Upper lobe of right lung (tissue), 1 donor: ENCODE data around the gene KLF7. TPM values are rescaled to one million over a fixed set of nuclear protein-coding genes. Genes with fewer than 3 reads are reported as not detected.
"Not testable (repeated sequence)": the region's sequence is repeated elsewhere in the genome, so short reads cannot be mapped to it uniquely, and the experiment has no call there.

Source experiments
- ATAC-seq: fragments of 200-7000 bp; cut with Tn5 transposase; one replicate; pipeline ENCODE4 v1.9.1; 2020; ENCODE audit warnings: mild to moderate bottlenecking, moderate library complexity
- DNase-seq: peaks from one replicate; pipeline ENCODE4 v3.0.0-alpha.2; 2020
- H3K27ac ChIP-seq: fragments of 200-600 bp; one replicate; pipeline ENCODE4 v1.8.0; 2022
- H3K27me3 ChIP-seq: fragments of 200-600 bp; one replicate; pipeline ENCODE4 v1.8.0; 2022; ENCODE audit warnings: mild to moderate bottlenecking
- H3K36me3 ChIP-seq: fragments of 200-600 bp; one replicate; pipeline ENCODE4 v1.8.0; 2022
- H3K4me1 ChIP-seq: fragments of 200-600 bp; one replicate; pipeline ENCODE4 v1.8.0; 2022
- H3K4me3 ChIP-seq: fragments of 200-600 bp; one replicate; pipeline ENCODE4 v1.8.0; 2022; ENCODE audit warnings: mild to moderate bottlenecking
- H3K9me3 ChIP-seq: fragments of 200-600 bp; one replicate; pipeline ENCODE4 v1.8.0; 2022
- intact Hi-C: fragments of 100-400 bp; cut with DNase I; formaldehyde crosslinking; loops from one replicate; pipeline ENCODE4 v1.11.0; 2022
- total RNA-seq: library from RNA; stranded (reverse); fragmentation: NEBNext Ultra II Directional; extraction: Animal tissue kit (Norgen Biotek cat#: 25700); gene quantifications from one replicate; pipeline ENCODE4 v1.2.1, GENCODE V29; 2021
- TF ChIP-seq, protein P1 (sequence below): fragments of 200-600 bp; IDR thresholded peaks from one replicate; pipeline ENCODE4 v1.8.0; 2022; ENCODE audit warnings: antibody characterized with exemption
- donor health status: DM: no; HTN: yes; CAD: no; lungs with severe emphysema.

The KLF7 gene
- total RNA-seq, 1 donor from 2014 or later: 62.1 TPM

DNA sequence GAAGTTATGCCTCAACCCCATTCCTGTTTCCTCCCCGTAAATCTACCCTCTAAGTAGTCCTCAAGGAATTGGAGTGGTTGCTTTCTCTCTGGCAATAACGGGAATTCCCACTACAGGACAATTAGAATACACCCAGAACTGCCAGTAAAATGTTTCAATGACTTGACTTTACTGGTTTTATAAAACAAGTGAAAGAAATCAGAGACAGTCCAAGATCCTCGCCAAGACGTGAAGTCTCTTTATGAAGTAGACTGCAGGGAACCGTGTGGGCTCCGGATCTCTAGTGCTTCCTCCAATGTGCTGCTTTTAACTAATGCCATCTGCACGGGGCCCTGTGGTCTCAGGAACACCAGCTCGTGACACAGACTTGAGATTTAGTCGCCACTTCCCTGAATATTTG lies 125.1 kb downstream of the KLF7 start:
- intact Hi-C loops: no loop called here
- no peaks in the 10 kb centered on the region for H3K36me3 ChIP-seq
- TF ChIP-seq, protein P1, sequence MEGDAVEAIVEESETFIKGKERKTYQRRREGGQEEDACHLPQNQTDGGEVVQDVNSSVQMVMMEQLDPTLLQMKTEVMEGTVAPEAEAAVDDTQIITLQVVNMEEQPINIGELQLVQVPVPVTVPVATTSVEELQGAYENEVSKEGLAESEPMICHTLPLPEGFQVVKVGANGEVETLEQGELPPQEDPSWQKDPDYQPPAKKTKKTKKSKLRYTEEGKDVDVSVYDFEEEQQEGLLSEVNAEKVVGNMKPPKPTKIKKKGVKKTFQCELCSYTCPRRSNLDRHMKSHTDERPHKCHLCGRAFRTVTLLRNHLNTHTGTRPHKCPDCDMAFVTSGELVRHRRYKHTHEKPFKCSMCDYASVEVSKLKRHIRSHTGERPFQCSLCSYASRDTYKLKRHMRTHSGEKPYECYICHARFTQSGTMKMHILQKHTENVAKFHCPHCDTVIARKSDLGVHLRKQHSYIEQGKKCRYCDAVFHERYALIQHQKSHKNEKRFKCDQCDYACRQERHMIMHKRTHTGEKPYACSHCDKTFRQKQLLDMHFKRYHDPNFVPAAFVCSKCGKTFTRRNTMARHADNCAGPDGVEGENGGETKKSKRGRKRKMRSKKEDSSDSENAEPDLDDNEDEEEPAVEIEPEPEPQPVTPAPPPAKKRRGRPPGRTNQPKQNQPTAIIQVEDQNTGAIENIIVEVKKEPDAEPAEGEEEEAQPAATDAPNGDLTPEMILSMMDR: no peak
- DNase-seq (no peak), ATAC-seq (peak; percentile 34)
- no peaks in the 10 kb centered on the region for H3K27me3 ChIP-seq
- H3K27ac ChIP-seq: no peak overlapping the region
- H3K4me3 ChIP-seq: no peak overlapping the region
- H3K4me1 ChIP-seq: no peaks in the 10 kb centered on the region
- no peaks in the 10 kb centered on the region for H3K9me3 ChIP-seq

DNA sequence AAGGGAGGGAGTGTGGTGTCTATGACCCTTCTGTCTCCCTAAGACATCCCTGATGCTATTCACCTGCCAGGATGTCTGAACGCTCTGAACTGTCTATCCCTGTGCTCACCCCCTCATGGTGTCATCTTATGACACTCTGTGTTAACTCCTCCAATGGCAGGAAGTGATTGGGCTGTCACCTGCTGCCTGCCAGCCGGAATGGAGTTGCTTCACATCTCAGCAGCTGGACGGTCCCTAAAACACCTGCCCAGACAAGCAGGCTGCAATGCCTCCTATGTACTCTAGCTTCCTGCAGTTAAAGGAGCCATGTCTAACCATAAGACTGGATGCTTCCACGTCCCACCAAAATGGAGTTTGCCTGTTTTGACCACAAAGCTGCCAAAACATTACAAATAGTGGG lies 126.5 kb downstream of the KLF7 start:
- no peak overlapping the region for H3K27ac ChIP-seq
- no peaks in the 10 kb centered on the region for H3K9me3 ChIP-seq
- TF ChIP-seq, protein P1: no peak
- H3K27me3 ChIP-seq: no peaks in the 10 kb centered on the region
- no peaks in the 10 kb centered on the region for H3K4me1 ChIP-seq
- ATAC-seq (no peak), DNase-seq (no peak)
- H3K4me3 ChIP-seq: no peak overlapping the region
- H3K36me3 ChIP-seq: no peaks in the 10 kb centered on the region
- intact Hi-C loops: no loop called here

DNA sequence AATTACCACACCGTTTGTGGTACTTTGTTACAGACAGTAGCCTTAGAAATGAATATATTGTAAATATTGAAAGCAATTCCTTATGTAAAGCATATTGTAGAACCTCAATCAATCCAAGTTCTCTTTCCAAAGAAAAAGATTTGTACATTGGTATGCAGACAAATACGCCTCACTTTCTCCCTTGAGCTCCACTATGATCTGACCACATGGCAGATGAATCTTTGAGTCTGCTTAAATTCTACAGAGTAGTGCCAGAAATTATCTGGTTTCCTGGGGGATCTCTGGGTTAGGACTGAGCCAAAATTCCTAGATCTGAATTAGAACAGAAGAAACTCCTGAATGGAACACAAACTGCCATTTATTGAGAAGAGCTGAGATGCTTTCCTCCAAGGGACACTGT lies 127.4 kb downstream of the KLF7 start:
- intact Hi-C loops: no loop called here
- Histone ChIP-seq H3K4me3 (no peak overlapping the region), H3K4me1 (no peaks in the 10 kb centered on the region), H3K27me3 (no peaks in the 10 kb centered on the region), H3K27ac (no peak overlapping the region), H3K36me3 (no peaks in the 10 kb centered on the region), H3K9me3 (peaks cover 7% of the 10 kb centered on the region)
- DNase-seq (no peak), ATAC-seq (no peak)
- TF ChIP-seq, protein P1: no peak

DNA sequence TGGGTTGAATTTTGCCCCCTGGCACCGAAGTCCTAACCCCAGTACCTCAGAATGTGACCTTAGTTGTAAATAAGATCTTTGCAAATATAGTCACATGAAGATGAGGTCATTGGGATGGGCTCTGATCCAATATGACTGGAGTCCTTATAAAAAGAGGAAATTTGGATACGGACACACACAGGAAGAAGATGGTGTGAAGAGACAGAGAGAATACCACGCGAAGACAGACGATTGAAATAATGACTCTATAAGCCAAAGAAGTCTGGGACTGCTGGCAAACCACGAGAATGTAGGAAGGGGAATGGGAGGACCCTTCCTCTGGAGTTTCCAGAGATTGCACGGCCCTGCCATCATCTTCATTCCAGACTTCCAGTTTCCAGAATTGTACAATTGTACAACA lies 127.9 kb downstream of the KLF7 start:
- Histone ChIP-seq H3K9me3 (peaks cover 9% of the 10 kb centered on the region), H3K27me3 (no peaks in the 10 kb centered on the region), H3K27ac (no peak overlapping the region), H3K4me3 (no peak overlapping the region), H3K4me1 (no peaks in the 10 kb centered on the region), H3K36me3 (no peaks in the 10 kb centered on the region)
- intact Hi-C loops: no loop called here
- TF ChIP-seq, protein P1: no peak
- DNase-seq: no peak
- peak; percentile 57 for ATAC-seq

DNA sequence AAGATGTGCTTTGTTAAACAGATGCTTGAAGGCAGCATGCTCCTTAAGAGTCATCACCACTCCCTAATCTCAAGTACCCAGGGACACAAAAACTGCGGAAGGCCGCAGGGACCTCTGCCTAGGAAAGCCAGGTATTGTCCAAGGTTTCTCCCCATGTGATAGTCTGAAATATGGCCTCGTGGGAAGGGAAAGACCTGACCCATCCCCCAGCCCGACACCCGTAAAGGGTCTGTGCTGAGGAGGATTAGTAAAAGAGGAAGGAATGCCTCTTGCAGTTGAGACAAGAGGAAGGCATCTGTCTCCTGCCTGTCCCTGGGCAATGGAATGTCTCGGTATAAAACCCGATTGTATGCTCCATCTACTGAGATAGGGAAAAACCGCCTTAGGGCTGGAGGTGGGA lies 128.7 kb downstream of the KLF7 start:
- H3K9me3 ChIP-seq, H3K27me3 ChIP-seq, H3K4me3 ChIP-seq, H3K27ac ChIP-seq, intact Hi-C loops, H3K36me3 ChIP-seq, DNase-seq, H3K4me1 ChIP-seq, ATAC-seq: not testable (repeated sequence)

DNA sequence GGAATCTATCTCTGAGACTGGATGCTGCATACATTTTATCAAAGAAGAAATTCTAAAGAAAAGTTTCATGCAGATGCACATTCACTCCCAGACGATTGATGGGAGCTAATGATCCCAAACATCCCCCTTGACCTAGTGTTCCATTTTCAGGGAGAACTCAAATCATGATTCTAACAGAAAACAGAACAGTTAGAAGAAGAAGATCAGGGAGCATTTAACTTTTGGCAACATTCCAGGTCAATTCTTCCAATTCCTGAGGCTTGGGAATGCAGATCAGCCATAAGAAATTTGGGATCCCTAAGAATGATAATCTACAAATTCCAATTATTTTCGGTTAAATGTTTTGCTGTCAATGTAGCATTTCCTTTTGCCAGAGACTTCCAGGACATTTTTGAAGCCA lies 129.9 kb downstream of the KLF7 start:
- no peak overlapping the region for H3K27ac ChIP-seq
- ATAC-seq (no peak), DNase-seq (no peak)
- no peaks in the 10 kb centered on the region for H3K27me3 ChIP-seq
- no peaks in the 10 kb centered on the region for H3K36me3 ChIP-seq
- TF ChIP-seq, protein P1: no peak
- no peaks in the 10 kb centered on the region for H3K4me1 ChIP-seq
- no peak overlapping the region for H3K4me3 ChIP-seq
- H3K9me3 ChIP-seq: peaks cover 9% of the 10 kb centered on the region
- intact Hi-C loops: no loop called here
